Stimulated activated CD8-positive, alpha-beta memory T cell treated with anti-CD3 and anti-CD28 coated beads, Interleukin-4, amount 100 ng/mL, for 4 hours (primary cell): ENCODE measurements around the gene CLCNKA.
"Not testable (repeated sequence)": the region's sequence is repeated elsewhere in the genome, so short reads cannot be mapped to it uniquely, and the experiment has no call there.

Experiments used
- DNase-seq, 2 donors: peaks; one replicate each; pipeline ENCODE4 v3.0.0-alpha.2; 2020; ENCODE audit warnings: low read depth in 2 of 2, low spot score in 1 of 2

The CLCNKA gene

GRCh38 chr1:16061989-16062686 lies 40.3 kb downstream of the CLCNKA start:
- not testable (repeated sequence) for DNase-seq

- DNase-seq = not testable (repeated sequence)
Measured at GRCh38 chr1:16062687-16063075, 40.8 kb downstream of the CLCNKA start.

- no peak for DNase-seq
Measured at GRCh38 chr1:16063226-16063829, 41.5 kb downstream of the CLCNKA start.

GRCh38 chr1:16063921-16064320 lies 42.1 kb downstream of the CLCNKA start:
- DNase-seq = no peak

- no peak for DNase-seq
Measured at GRCh38 chr1:16064536-16065268, 42.9 kb downstream of the CLCNKA start.

- DNase-seq = no peak
Measured at GRCh38 chr1:16065269-16065576, 43.4 kb downstream of the CLCNKA start.

GRCh38 chr1:16066245-16066644 lies 44.4 kb downstream of the CLCNKA start:
- DNase-seq = no peak

GRCh38 chr1:16067127-16067768 lies 45.4 kb downstream of the CLCNKA start:
- DNase-seq = no peak

- DNase-seq = no peak
Measured at GRCh38 chr1:16067933-16068332, 46.1 kb downstream of the CLCNKA start.

- DNase-seq = no peak
Measured at GRCh38 chr1:16068356-16069270, 46.8 kb downstream of the CLCNKA start.

- no peak for DNase-seq
Measured at GRCh38 chr1:16070640-16071355, 49.0 kb downstream of the CLCNKA start.

GRCh38 chr1:16071614-16072013 lies 49.8 kb downstream of the CLCNKA start:
- DNase-seq = no peak

- DNase-seq = no peak
Measured at GRCh38 chr1:16072095-16072494, 50.3 kb downstream of the CLCNKA start.

- DNase-seq = no peak
Measured at GRCh38 chr1:16072616-16073484, 51.0 kb downstream of the CLCNKA start.

- DNase-seq = no peak
Measured at GRCh38 chr1:16073490-16074119, 51.8 kb downstream of the CLCNKA start, which contains the start of gene FAM131C. Gene FAM131C (minus strand): TSS chr1:16073651. CDS start chr1:16073442, 209 bp downstream.

GRCh38 chr1:16074217-16074616 lies 52.4 kb downstream of the CLCNKA start:
- no peak for DNase-seq

GRCh38 chr1:16075337-16076030 lies 53.6 kb downstream of the CLCNKA start:
- no peak for DNase-seq
